B cell (primary cell): ENCODE results near the gene MC5R. TPM values are rescaled to one million over a fixed set of nuclear protein-coding genes. Genes with fewer than 3 reads are reported as not detected.

Experiments used
- ATAC-seq: fragments of 200-7000 bp; cut with Tn5 transposase; one replicate; pipeline ENCODE4 v1.10.0; 2021; ENCODE audit warnings: low read depth, mild to moderate bottlenecking, moderate number of reproducible peaks, moderate library complexity
- CTCF ChIA-PET: fragments of 350-600 bp; sonication (Branson Sonifier 250); formaldehyde crosslinking; loops from one replicate; lab custom pipeline; 2021; ENCODE audit warnings: antibody characterized with exemption, inconsistent platforms; lab: Charles Lee
- POLR2A ChIA-PET: fragments of 350-600 bp; sonication (Branson Sonifier 250); formaldehyde crosslinking; loops from one replicate; lab custom pipeline; 2021; ENCODE audit warnings: antibody characterized with exemption; lab: Charles Lee
- DNase-seq: peaks from one replicate; pipeline ENCODE4 v3.0.0; 2013
- H2AFZ ChIP-seq: 2 replicates; pipeline ENCODE4 v1.6.1; 2012; ENCODE audit warnings: mild to moderate bottlenecking, low read depth, low read length; ENCODE audit not compliant: insufficient read depth, poor library complexity, severe bottlenecking
- H3K27ac ChIP-seq, 2 donors: 1 replicate in 1 of 2; 2 replicates in 1 of 2; pipeline ENCODE4 v1.5.1; 2012 to 2013; ENCODE audit warnings: low read length in 2 of 2, mild to moderate bottlenecking in 2 of 2, moderate library complexity in 1 of 2
- H3K27me3 ChIP-seq, 4 experiments: fragments of 200-600 bp in 1 of 4; sonication (generic) in 1 of 4; replicated peaks in 1 of 4; 1 replicate in 2 of 4; 2 replicates in 2 of 4; pipeline versions ENCODE4 v1.6.1 to v1.7.0; 2013 to 2016; ENCODE audit warnings: low read length in 3 of 4, mild to moderate bottlenecking in 2 of 4, mixed read lengths in 1 of 4, moderate library complexity in 1 of 4; ENCODE audit not compliant: insufficient read depth in 4 of 4, control insufficient read depth in 3 of 4; ENCODE audit errors: control extremely low read depth in 1 of 4
- H3K36me3 ChIP-seq, 2 experiments: replicated peaks in 1 of 2; 1 replicate in 1 of 2; 2 replicates in 1 of 2; pipeline versions ENCODE4 v1.6.1 to v1.7.1; 2013; ENCODE audit warnings: low read length in 1 of 2; ENCODE audit not compliant: insufficient read depth in 2 of 2, control insufficient read depth in 1 of 2; ENCODE audit errors: control extremely low read depth in 1 of 2, extremely low read depth in 1 of 2
- H3K4me1 ChIP-seq, 2 donors: fragments of 200-600 bp in 1 of 2; sonication (generic) in 1 of 2; 1 replicate in 1 of 2; 2 replicates in 1 of 2; pipeline versions ENCODE4 v1.5.1 to v1.6.1; 2013 to 2017; ENCODE audit warnings: low read length in 2 of 2; ENCODE audit not compliant: control insufficient read depth in 2 of 2, insufficient read depth in 2 of 2
- H3K4me2 ChIP-seq: replicated peaks from 2 replicates; pipeline ENCODE3; 2012; ENCODE audit warnings: mild to moderate bottlenecking, low read depth, low read length; ENCODE audit not compliant: poor library complexity, severe bottlenecking
- H3K4me3 ChIP-seq, 5 experiments: fragments of 200-600 bp in 1 of 5; sonication (generic) in 1 of 5; 1 replicate in 3 of 5; 2 replicates in 2 of 5; pipeline versions ENCODE4 v1.5.1 to v1.7.0; 2011 to 2016; ENCODE audit warnings: low read length in 4 of 5, mild to moderate bottlenecking in 4 of 5, low read depth in 2 of 5, control low read depth in 1 of 5, moderate library complexity in 1 of 5; ENCODE audit not compliant: insufficient read depth in 1 of 5; ENCODE audit errors: control extremely low read depth in 1 of 5, extremely low read depth in 1 of 5
- H3K79me2 ChIP-seq: fragments of 200-600 bp; sonication (generic); one replicate; pipeline ENCODE4 v1.6.0; 2016; ENCODE audit warnings: low read length; ENCODE audit not compliant: control insufficient read depth, insufficient read depth
- H3K9ac ChIP-seq: fragments of 200-600 bp; sonication (generic); 2 replicates; pipeline ENCODE4 v1.6.1; 2017; ENCODE audit warnings: mild to moderate bottlenecking, low read length, moderate library complexity
- H3K9me3 ChIP-seq, 3 donors: one replicate each; pipeline versions ENCODE4 v1.6.1 to v1.7.1; 2013; ENCODE audit warnings: low read length in 2 of 3; ENCODE audit not compliant: control insufficient read depth in 2 of 3, insufficient read depth in 1 of 3; ENCODE audit errors: control extremely low read depth in 1 of 3
- H4K20me1 ChIP-seq: 2 replicates; pipeline ENCODE4 v1.6.0; 2012; ENCODE audit warnings: mild to moderate bottlenecking, low read length; ENCODE audit not compliant: insufficient read depth, control insufficient read depth, poor library complexity, severe bottlenecking
- H3K27ac Mint-ChIP-seq: one replicate; pipeline ENCODE4 v1.8.0; 2021; ENCODE audit warnings: mixed read lengths
- H3K27me3 Mint-ChIP-seq: one replicate; pipeline ENCODE4 v1.8.0; 2021; ENCODE audit warnings: mixed read lengths
- H3K4me1 Mint-ChIP-seq: one replicate; pipeline ENCODE4 v1.8.0; 2021; ENCODE audit warnings: mixed read lengths
- H3K4me3 Mint-ChIP-seq: one replicate; pipeline ENCODE4 v1.8.0; 2021; ENCODE audit warnings: mixed read lengths
- H3K9me3 Mint-ChIP-seq: one replicate; pipeline ENCODE4 v1.8.0; 2022; ENCODE audit warnings: mixed read lengths; ENCODE audit not compliant: insufficient read depth
- EZH2 ChIP-seq: IDR thresholded peaks from 2 replicates; pipeline ENCODE4 v1.6.1; 2012; ENCODE audit warnings: borderline replicate concordance, low read depth, mild to moderate bottlenecking, moderate library complexity, low read length; ENCODE audit not compliant: insufficient read depth, poor library complexity, severe bottlenecking
- WGBS: methylation state at CpG from one replicate; pipeline ENCODE4 v1.1.5; 2013; ENCODE audit warnings: missing lambda C conversion rate; ENCODE audit not compliant: insufficient coverage; 5-methylcytosine and 5-hydroxymethylcytosine counted together
- intact Hi-C: fragments of 100-400 bp; cut with micrococcal nuclease; formaldehyde crosslinking; loops from one replicate; pipeline ENCODE4 v1.10.0; 2022
- polyA plus RNA-seq: library from polyadenylated mRNA; depleted of rRNA; stranded (reverse); fragments of >200 nt; gene quantifications from 2 replicates; pipeline ENCODE4 v1.2.3, GENCODE V29; 2012
- total RNA-seq, 2 donors: library from RNA; stranded (reverse); fragments of 120-200 nt in 1 of 2; gene quantifications; 1 replicate in 1 of 2; 2 replicates in 1 of 2; pipeline versions ENCODE4 v1.2.3 to v1.2.4, GENCODE V29; 2013 to 2022
- TF ChIP-seq, protein P1 (sequence below): fragments of 200-600 bp; IDR thresholded peaks from one replicate; pipeline ENCODE4 v1.8.0; 2022; ENCODE audit warnings: antibody characterized with exemption, mild to moderate bottlenecking

Gene MC5R
- total and polyA plus RNA-seq, 2 donors (not counting 1 experiment from before 2014, with no cell fraction given) = not detected

DNA sequence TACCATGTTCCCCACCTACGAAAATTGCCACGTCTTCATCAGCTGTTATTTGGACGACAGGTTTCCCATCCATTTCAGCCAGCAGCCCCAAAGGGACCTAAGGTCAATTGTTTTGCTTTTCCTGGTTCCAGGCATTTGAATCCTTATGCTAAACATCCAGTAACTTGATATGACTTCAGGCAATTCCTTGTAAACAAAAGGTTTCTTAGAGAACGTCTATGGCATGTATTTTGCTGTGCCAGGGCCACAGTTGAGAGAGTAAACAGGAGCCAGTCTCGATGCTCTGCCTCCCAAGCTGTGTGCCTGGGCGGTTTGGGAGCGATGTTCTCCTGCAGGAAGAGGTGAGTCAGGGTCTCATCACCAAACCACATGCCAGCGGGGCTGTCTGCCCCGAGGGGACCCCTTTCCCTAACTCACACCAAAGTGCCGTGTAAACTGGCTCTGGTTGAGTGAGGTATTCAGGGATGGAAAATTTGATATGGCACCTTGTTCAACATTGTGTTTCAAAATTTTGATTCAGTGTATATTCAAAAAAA, 12.9 kb upstream of the MC5R start:
- ATAC-seq (no peak), DNase-seq (no peak)
- peaks cover 0 to 3% (median 0%) of the 10 kb centered on the region in 4 experiments for H3K27me3 ChIP-seq
- H3K9me3 ChIP-seq = no peaks in the 10 kb centered on the region
- no peaks in the 10 kb centered on the region for H4K20me1 ChIP-seq
- H3K27ac ChIP-seq = no peak overlapping the region
- intact Hi-C loops = loop anchor here (10.0 kb wide), 1 partner anchor 584 kb away; no protein-coding TSS in a partner anchor
- TF ChIP-seq, protein P1, sequence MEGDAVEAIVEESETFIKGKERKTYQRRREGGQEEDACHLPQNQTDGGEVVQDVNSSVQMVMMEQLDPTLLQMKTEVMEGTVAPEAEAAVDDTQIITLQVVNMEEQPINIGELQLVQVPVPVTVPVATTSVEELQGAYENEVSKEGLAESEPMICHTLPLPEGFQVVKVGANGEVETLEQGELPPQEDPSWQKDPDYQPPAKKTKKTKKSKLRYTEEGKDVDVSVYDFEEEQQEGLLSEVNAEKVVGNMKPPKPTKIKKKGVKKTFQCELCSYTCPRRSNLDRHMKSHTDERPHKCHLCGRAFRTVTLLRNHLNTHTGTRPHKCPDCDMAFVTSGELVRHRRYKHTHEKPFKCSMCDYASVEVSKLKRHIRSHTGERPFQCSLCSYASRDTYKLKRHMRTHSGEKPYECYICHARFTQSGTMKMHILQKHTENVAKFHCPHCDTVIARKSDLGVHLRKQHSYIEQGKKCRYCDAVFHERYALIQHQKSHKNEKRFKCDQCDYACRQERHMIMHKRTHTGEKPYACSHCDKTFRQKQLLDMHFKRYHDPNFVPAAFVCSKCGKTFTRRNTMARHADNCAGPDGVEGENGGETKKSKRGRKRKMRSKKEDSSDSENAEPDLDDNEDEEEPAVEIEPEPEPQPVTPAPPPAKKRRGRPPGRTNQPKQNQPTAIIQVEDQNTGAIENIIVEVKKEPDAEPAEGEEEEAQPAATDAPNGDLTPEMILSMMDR = no peak
- TF ChIP-seq EZH2 = no peak
- no peak overlapping the region for H3K4me2 ChIP-seq
- Mint-ChIP-seq H3K9me3 (no peaks in the 10 kb centered on the region), H3K4me3 (no peak overlapping the region), H3K4me1 (no peaks in the 10 kb centered on the region), H3K27ac (no peak overlapping the region), H3K27me3 (peaks cover 13% of the 10 kb centered on the region)
- CTCF ChIA-PET = interaction anchor here (1.2 to 2.3 kb wide), 3 partner anchors 13 to 251 kb away, joined by 5 to 8 read pairs (median 7); no protein-coding TSS in a partner anchor
- H3K9ac ChIP-seq = no peak overlapping the region
- H3K4me1 ChIP-seq = no peaks in the 10 kb centered on the region
- POLR2A ChIA-PET = no interaction called here
- no peaks in the 10 kb centered on the region for H3K36me3 ChIP-seq
- 65% methylated on average over 7 of the region's 10 CpGs for WGBS
- no peaks in the 10 kb centered on the region for H3K79me2 ChIP-seq
- H3K4me3 ChIP-seq = no peak overlapping the region
- no peak overlapping the region for H2AFZ ChIP-seq

- POLR2A ChIA-PET = no interaction called here
- CTCF ChIA-PET = interaction anchor here (0.6 to 3.0 kb wide), 11 partner anchors 8 to 646 kb away, joined by 3 to 24 read pairs (median 5); partner anchors contain the start of gene MC5R
- H3K4me3 ChIP-seq = no peak overlapping the region
- Mint-ChIP-seq H3K4me1 (no peaks in the 10 kb centered on the region), H3K9me3 (no peaks in the 10 kb centered on the region), H3K27me3 (peaks cover 7% of the 10 kb centered on the region), H3K4me3 (no peak overlapping the region), H3K27ac (no peak overlapping the region)
- no peak overlapping the region for H3K9ac ChIP-seq
- no peaks in the 10 kb centered on the region for H3K79me2 ChIP-seq
- ATAC-seq = no peak
- intact Hi-C loops = loop anchor here (2.0 to 10.0 kb wide), 2 partner anchors 275 to 583 kb away; no protein-coding TSS in a partner anchor
- no peaks in the 10 kb centered on the region for H3K9me3 ChIP-seq
- no peaks in the 10 kb centered on the region for H4K20me1 ChIP-seq
- H3K36me3 ChIP-seq = no peaks in the 10 kb centered on the region
- H3K27me3 ChIP-seq = peaks cover 0 to 3% (median 0%) of the 10 kb centered on the region in 4 experiments
- no peak overlapping the region for H3K27ac ChIP-seq
- H3K4me2 ChIP-seq = no peak overlapping the region
- H2AFZ ChIP-seq = no peak overlapping the region
- H3K4me1 ChIP-seq = no peaks in the 10 kb centered on the region
- DNase-seq = no peak
- 75% methylated on average over 4 of the region's 6 CpGs for WGBS
- TF ChIP-seq EZH2 = no peak
- TF ChIP-seq, protein P1 = no peak
These were observed 12.0 kb upstream of the MC5R start for GRCh38 chr18:13811993-13812392.
